H1 (cell line): ENCODE measurements around the gene MRI1. TPM values are rescaled to one million over a fixed set of nuclear protein-coding genes. Genes with fewer than 3 reads are reported as not detected.

Source experiments
- CTCF ChIA-PET: fragments of 300-600 bp; sonication (Branson Sonifier 250); formaldehyde crosslinking; loops from one replicate; lab custom pipeline; 2021; ENCODE audit not compliant: partially characterized antibody; lab: Charles Lee
- POLR2A ChIA-PET: fragments of 300-600 bp; sonication (Branson Sonifier 250); formaldehyde crosslinking; loops from one replicate; lab custom pipeline; 2021; ENCODE audit warnings: inconsistent platforms; ENCODE audit not compliant: partially characterized antibody; lab: Charles Lee
- DNase-seq, 2 experiments: peaks; one replicate each; pipeline versions ENCODE4 v3.0.0 to v3.0.0-alpha.2; 2010 to 2022; ENCODE audit warnings: low spot score in 2 of 2, low read depth in 1 of 2, mixed read lengths in 1 of 2
- FAIRE-seq: peaks from 2 replicates; lab custom pipeline; 2011; peaks lifted over from hg19 to GRCh38; lab: Jason Lieb, UNC
- H2AFZ ChIP-seq: 2 replicates; pipeline ENCODE4 v1.8.1; 2012; ENCODE audit warnings: low read length, inconsistent platforms
- H2AK5ac ChIP-seq: 2 replicates; pipeline ENCODE4 v1.6.1; 2013; ENCODE audit warnings: low read depth, low read length
- H2BK120ac ChIP-seq: replicated peaks from 2 replicates; pipeline ENCODE3; 2013; ENCODE audit warnings: low read depth, low read length, inconsistent platforms
- H2BK12ac ChIP-seq: 2 replicates; pipeline ENCODE4 v1.6.1; 2013; ENCODE audit warnings: low read depth, low read length
- H2BK15ac ChIP-seq: 2 replicates; pipeline ENCODE4 v1.6.1; 2013; ENCODE audit warnings: low read length
- H2BK20ac ChIP-seq: 2 replicates; pipeline ENCODE4 v1.6.1; 2013; ENCODE audit warnings: low read length
- H2BK5ac ChIP-seq: 2 replicates; pipeline ENCODE4 v1.6.1; 2013; ENCODE audit warnings: low read depth, low read length
- H3K14ac ChIP-seq: 2 replicates; pipeline ENCODE4 v1.6.1; 2013; ENCODE audit warnings: inconsistent platforms; ENCODE audit not compliant: insufficient read length
- H3K18ac ChIP-seq: 2 replicates; pipeline ENCODE4 v1.6.1; 2013; ENCODE audit warnings: low read length; ENCODE audit errors: extremely low read depth
- H3K23ac ChIP-seq: 2 replicates; pipeline ENCODE4 v1.6.1; 2013; ENCODE audit warnings: inconsistent platforms; ENCODE audit not compliant: insufficient read length
- H3K23me2 ChIP-seq: 2 replicates; pipeline ENCODE4 v1.6.1; 2013; ENCODE audit warnings: low read depth, low read length
- H3K27ac ChIP-seq: 2 replicates; pipeline ENCODE4 v1.6.1; 2011; ENCODE audit warnings: low read depth, low read length, inconsistent platforms
- H3K27me3 ChIP-seq, 4 experiments: replicated peaks in 1 of 4; 1 replicate in 1 of 4; 2 replicates in 3 of 4; pipeline versions ENCODE4 v1.6.1 to v1.8.1; 2011 to 2013; ENCODE audit warnings: low read length in 3 of 4, mild to moderate bottlenecking in 3 of 4, inconsistent platforms in 2 of 4, mixed read lengths in 2 of 4, moderate library complexity in 1 of 4; ENCODE audit not compliant: control insufficient read depth in 3 of 4, insufficient read depth in 3 of 4; ENCODE audit errors: extremely low read depth in 1 of 4
- H3K36me3 ChIP-seq, 4 experiments: 2 replicates each; pipeline versions ENCODE4 v1.6.1 to v1.8.1; 2011 to 2013; ENCODE audit warnings: mild to moderate bottlenecking in 4 of 4, low read length in 3 of 4, moderate library complexity in 2 of 4, control low read depth in 1 of 4, inconsistent platforms in 1 of 4; ENCODE audit not compliant: insufficient read depth in 4 of 4, control insufficient read depth in 2 of 4
- H3K4ac ChIP-seq: replicated peaks from 2 replicates; pipeline ENCODE3; 2013; ENCODE audit warnings: low read length, low read depth, mixed read lengths, inconsistent platforms; ENCODE audit not compliant: insufficient read length
- H3K4me1 ChIP-seq, 4 experiments: replicated peaks in 1 of 4; 1 replicate in 1 of 4; 2 replicates in 3 of 4; pipeline versions ENCODE4 v1.6.1 to v1.8.1; 2011 to 2013; ENCODE audit warnings: low read length in 3 of 4, inconsistent platforms in 2 of 4, mixed read lengths in 1 of 4; ENCODE audit not compliant: insufficient read depth in 4 of 4, control insufficient read depth in 3 of 4
- H3K4me2 ChIP-seq, 2 experiments: 2 replicates each; pipeline versions ENCODE4 v1.6.1 to v1.8.1; 2011 to 2013; ENCODE audit warnings: low read depth in 2 of 2, low read length in 2 of 2, control low read depth in 1 of 2, inconsistent platforms in 1 of 2, mild to moderate bottlenecking in 1 of 2; ENCODE audit not compliant: insufficient read depth in 1 of 2
- H3K4me3 ChIP-seq, 4 experiments: fragments of 200-600, 300-600 bp in 1 of 4; sonication (generic), shearing (Covaris generic), sonication (Bioruptor Twin) in 1 of 4; 2 replicates each; pipeline versions ENCODE4 v1.5.1 to v1.8.1; 2011 to 2016; ENCODE audit warnings: low read length in 4 of 4, low read depth in 3 of 4, control low read depth in 2 of 4, inconsistent platforms in 2 of 4, mild to moderate bottlenecking in 2 of 4, mixed read lengths in 1 of 4, moderate library complexity in 1 of 4; ENCODE audit not compliant: insufficient read depth in 2 of 4; ENCODE audit errors: extremely low read depth in 1 of 4
- H3K56ac ChIP-seq: replicated peaks from 2 replicates; pipeline ENCODE3; 2013; ENCODE audit warnings: low read depth, mild to moderate bottlenecking, mixed read lengths, low read length, inconsistent platforms; ENCODE audit not compliant: insufficient read length
- H3K79me1 ChIP-seq: 2 replicates; pipeline ENCODE4 v1.6.1; 2013; ENCODE audit warnings: low read depth, low read length, control low read depth
- H3K79me2 ChIP-seq, 2 experiments: 2 replicates each; pipeline versions ENCODE4 v1.6.1 to v1.8.1; 2012 to 2013; ENCODE audit warnings: low read length in 2 of 2, mild to moderate bottlenecking in 2 of 2, inconsistent platforms in 1 of 2; ENCODE audit not compliant: insufficient read depth in 2 of 2, control insufficient read depth in 1 of 2
- H3K9ac ChIP-seq, 4 experiments: replicated peaks in 1 of 4; 1 replicate in 1 of 4; 2 replicates in 3 of 4; pipeline versions ENCODE4 v1.6.1 to v1.8.1; 2011 to 2013; ENCODE audit warnings: low read depth in 3 of 4, low read length in 3 of 4, control low read depth in 2 of 4, mild to moderate bottlenecking in 2 of 4, moderate library complexity in 2 of 4, inconsistent platforms in 1 of 4; ENCODE audit errors: extremely low read depth in 1 of 4
- H3K9me3 ChIP-seq, 2 experiments: 2 replicates each; pipeline versions ENCODE4 v1.6.1 to v1.8.1; 2012 to 2013; ENCODE audit warnings: mild to moderate bottlenecking in 2 of 2, moderate library complexity in 2 of 2, control low read depth in 1 of 2, inconsistent platforms in 1 of 2, low read depth in 1 of 2, low read length in 1 of 2, mixed read lengths in 1 of 2; ENCODE audit not compliant: insufficient read depth in 2 of 2
- H4K20me1 ChIP-seq, 2 experiments: replicated peaks in 1 of 2; 2 replicates each; pipeline versions ENCODE3 to v1.8.1; 2011 to 2013; ENCODE audit warnings: inconsistent platforms in 2 of 2, low read length in 2 of 2, mild to moderate bottlenecking in 1 of 2; ENCODE audit not compliant: insufficient read depth in 2 of 2, control insufficient read depth in 1 of 2
- H4K5ac ChIP-seq: 2 replicates; pipeline ENCODE4 v1.6.1; 2013; ENCODE audit warnings: low read length, low read depth, mixed read lengths, inconsistent platforms; ENCODE audit not compliant: insufficient read length
- H4K8ac ChIP-seq: 2 replicates; pipeline ENCODE4 v1.8.0; 2013; ENCODE audit warnings: mild to moderate bottlenecking, moderate library complexity, low read length, inconsistent platforms; ENCODE audit not compliant: insufficient read depth; ENCODE audit errors: extremely low read depth
- H4K91ac ChIP-seq: replicated peaks from 2 replicates; pipeline ENCODE3; 2013; ENCODE audit warnings: low read length, mixed read lengths, inconsistent platforms; ENCODE audit not compliant: insufficient read length
- EGR1 ChIP-seq: IDR thresholded peaks from 2 replicates; pipeline ENCODE4 v1.6.1; 2011; ENCODE audit warnings: low read depth, low read length, borderline replicate concordance
- TBP ChIP-seq: IDR thresholded peaks from 2 replicates; pipeline ENCODE4 v1.6.1; 2011; ENCODE audit warnings: low read depth, low read length, improper control_type of control experiment
- WGBS, 2 experiments: shearing (Covaris generic) in 1 of 2; methylation state at CpG; one replicate each; pipeline versions ENCODE4 v1.1.6 to v1.1.7; 2013 to 2015; ENCODE audit warnings: low lambda C conversion rate in 2 of 2, mixed read lengths in 2 of 2, inconsistent platforms in 1 of 2, low coverage in 1 of 2, missing lambda C conversion rate in 1 of 2; ENCODE audit not compliant: insufficient replicate concordance in 2 of 2, insufficient coverage in 1 of 2, insufficient read length in 1 of 2; ENCODE audit errors: extremely low coverage in 1 of 2, missing lambda C conversion rate in 1 of 2; 5-methylcytosine and 5-hydroxymethylcytosine counted together
- polyA plus RNA-seq, 7 experiments: library from polyadenylated mRNA; depleted of rRNA in 3 of 7; stranded (reverse) in 5 of 7; unstranded in 2 of 7; fragments of >200 nt in 5 of 7; fragments of 200-250 nt in 2 of 7; gene quantifications; 1 replicate in 5 of 7; 2 replicates in 1 of 7; 4 replicates in 1 of 7; pipeline versions ENCODE4 v1.2.1 to v1.2.3, GENCODE V29; 2011 to 2013; ENCODE audit warnings: missing spikeins in 2 of 7, mixed read lengths in 2 of 7
- total RNA-seq: library from RNA; stranded (reverse); fragmentation: NEBNext Ultra II Directional; extraction: Animal tissue kit (Norgen Biotek cat#: 25700); gene quantifications from 2 replicates; pipeline ENCODE4 v1.2.1, GENCODE V29; 2021

MRI1 gene
- total and polyA plus RNA-seq, 2 of the 8 experiments (the other 6 are each of a cell fraction or from before 2014, with no cell fraction given): 24.5 to 29.5 TPM

DNA sequence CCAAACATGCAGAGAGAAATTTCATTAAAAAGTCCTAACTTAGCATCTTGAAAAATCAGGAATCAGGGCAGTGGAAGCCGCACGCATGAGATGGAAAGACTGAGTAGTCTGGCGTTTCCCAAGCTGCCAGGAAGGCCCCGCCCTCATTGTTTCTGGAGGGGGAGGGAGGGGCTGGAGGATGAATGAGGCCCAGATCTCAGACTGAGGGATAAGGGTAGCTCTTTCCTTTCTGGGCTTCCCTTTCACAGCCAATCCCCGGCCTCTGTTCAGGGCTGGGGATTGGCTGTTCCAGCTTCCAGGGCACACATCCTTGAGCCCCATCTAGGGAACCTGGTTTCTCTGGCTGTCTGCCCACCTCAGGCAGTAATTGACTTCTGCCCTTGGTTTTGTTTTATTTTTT, 17.2 kb downstream of the MRI1 start:
- peaks cover 0 to 4% of the 10 kb centered on the region in 2 experiments; a peak in 1 of 4 replicates for H3K79me2 ChIP-seq
- no peaks in the 10 kb centered on the region; a peak in 2 of 7 replicates for H3K27me3 ChIP-seq
- no peak overlapping the region for H2AFZ ChIP-seq
- FAIRE-seq: no peak
- H4K8ac ChIP-seq: no peak overlapping the region
- no peak overlapping the region for H3K4ac ChIP-seq
- H4K91ac ChIP-seq: no peak overlapping the region
- H3K14ac ChIP-seq: no peak overlapping the region
- H3K4me3 ChIP-seq: no peak overlapping the region
- ChIA-PET POLR2A (interaction anchor here (0.6 to 6.6 kb wide), 7 partner anchors 14 to 81 kb away, joined by 3 to 56 read pairs (median 3); partner anchors contain the start of genes MRI1 and ZSWIM4), CTCF (interaction anchor here (0.6 to 6.6 kb wide), 7 partner anchors 8 to 615 kb away, joined by 3 to 70 read pairs (median 3); partner anchors contain the start of gene ZSWIM4)
- peaks cover 11 to 25% (median 19%) of the 10 kb centered on the region in 4 experiments for H3K36me3 ChIP-seq
- 19% methylated on average over 5 of the region's 5 CpGs; no CpG with 5 or more reads in 1 of the 2 experiments for WGBS, 2 experiments
- H2BK5ac ChIP-seq: no peak overlapping the region
- H2AK5ac ChIP-seq: no peak overlapping the region
- H3K23ac ChIP-seq: no peak overlapping the region
- H3K4me1 ChIP-seq: peaks cover 0 to 3% (median 1%) of the 10 kb centered on the region in 4 experiments; a peak in 3 of 7 replicates
- no peak overlapping the region for H2BK20ac ChIP-seq
- H3K18ac ChIP-seq: no peak overlapping the region
- H4K20me1 ChIP-seq: peaks cover 2 to 11% of the 10 kb centered on the region in 2 experiments
- H3K9ac ChIP-seq: no peak overlapping the region
- no peak overlapping the region for H2BK15ac ChIP-seq
- peaks cover 9% of the 10 kb centered on the region; the same call in 1 of the 2 replicates for H3K79me1 ChIP-seq
- no peak overlapping the region for H3K27ac ChIP-seq
- no peaks in the 10 kb centered on the region for H3K9me3 ChIP-seq
- no peak overlapping the region for H2BK12ac ChIP-seq
- TF ChIP-seq TBP: peak; percentile 31; the same call in 1 of the 2 replicates
- no peak for TF ChIP-seq EGR1
- peak in 1 of 2 experiments; percentile 74 for DNase-seq
- H2BK120ac ChIP-seq: no peak overlapping the region
- H4K5ac ChIP-seq: no peak overlapping the region
- H3K56ac ChIP-seq: no peak overlapping the region
- H3K23me2 ChIP-seq: no peaks in the 10 kb centered on the region
- H3K4me2 ChIP-seq: no peak overlapping the region; a peak in 1 of 4 replicates
